HepG2 (cell line): ENCODE data around the gene RHOC. TPM values are rescaled to one million over a fixed set of nuclear protein-coding genes. Genes with fewer than 3 reads are reported as not detected.

ENCODE experiments used
- CCDC6 ChIP-seq: sonication (generic); formaldehyde crosslinking; IDR thresholded peaks from 2 replicates; pipeline ENCODE4 v1.8.1; 2022; ENCODE audit warnings: mild to moderate bottlenecking, missing genetic modification reagents, moderate library complexity
- CEBPB ChIP-seq: IDR thresholded peaks from 2 replicates; pipeline ENCODE4 v1.6.1; 2011; ENCODE audit warnings: low read depth, low read length, improper control_type of control experiment, borderline replicate concordance
- FOSL1 ChIP-seq: sonication (generic); formaldehyde crosslinking; IDR thresholded peaks from 2 replicates; pipeline ENCODE4 v1.9.0; 2021; ENCODE audit warnings: missing genetic modification reagents, borderline replicate concordance
- HDAC1 ChIP-seq: sonication (generic); formaldehyde crosslinking; IDR thresholded peaks from 2 replicates; pipeline ENCODE4 v1.5.1; 2020; ENCODE audit warnings: mild to moderate bottlenecking, missing genetic modification reagents
- HMGXB4 ChIP-seq, 2 experiments: sonication (generic) in 1 of 2; formaldehyde crosslinking in 1 of 2; IDR thresholded peaks; 2 replicates each; pipeline versions ENCODE4 v1.4.0 to v1.6.1; 2018 to 2020; ENCODE audit warnings: missing genetic modification reagents in 2 of 2, borderline replicate concordance in 1 of 2, low read depth in 1 of 2, mild to moderate bottlenecking in 1 of 2, missing biosample characterization in 1 of 2
- IRF2 ChIP-seq: IDR thresholded peaks from 2 replicates; pipeline ENCODE4 v1.6.1; 2018; ENCODE audit warnings: missing genetic modification reagents, missing compliant biosample characterization
- KAT8 ChIP-seq: IDR thresholded peaks from 2 replicates; pipeline ENCODE4 v1.6.1; 2016; ENCODE audit warnings: missing genetic modification reagents, missing compliant biosample characterization
- MZF1 ChIP-seq: sonication (generic); formaldehyde crosslinking; IDR thresholded peaks from 2 replicates; pipeline ENCODE4 v1.8.1; 2023; ENCODE audit warnings: mild to moderate bottlenecking, missing genetic modification reagents, borderline replicate concordance
- NR2F6 ChIP-seq, 2 experiments: IDR thresholded peaks; 2 replicates each; pipeline ENCODE4 v1.6.1; 2016; ENCODE audit warnings: antibody characterized with exemption in 1 of 2, mild to moderate bottlenecking in 1 of 2
- PHF5A ChIP-seq: IDR thresholded peaks from one replicate; pipeline ENCODE4 v1.6.1; 2018; ENCODE audit warnings: low read depth, missing genetic modification reagents; ENCODE audit not compliant: unreplicated experiment
- POLR2A ChIP-seq, 2 experiments: IDR thresholded peaks; 2 replicates each; pipeline ENCODE4 v1.6.1; 2011; ENCODE audit warnings: low read depth in 2 of 2, low read length in 2 of 2, mild to moderate bottlenecking in 1 of 2, moderate library complexity in 1 of 2; ENCODE audit not compliant: insufficient read depth in 1 of 2
- POLR2G ChIP-seq: fragments of 200-400 bp; formaldehyde crosslinking; IDR thresholded peaks from 2 replicates; pipeline ENCODE4 v1.6.1; 2018; ENCODE audit warnings: mild to moderate bottlenecking, low read depth, low read length, moderate library complexity
- RARA ChIP-seq: IDR thresholded peaks from 2 replicates; pipeline ENCODE4 v1.6.1; 2016; ENCODE audit warnings: missing genetic modification reagents, missing compliant biosample characterization
- TFDP1 ChIP-seq: IDR thresholded peaks from 2 replicates; pipeline ENCODE4 v1.6.1; 2016; ENCODE audit warnings: missing compliant biosample characterization, missing genetic modification reagents, borderline replicate concordance
- TGIF2 ChIP-seq: IDR thresholded peaks from 2 replicates; pipeline ENCODE4 v1.6.1; 2016; ENCODE audit warnings: control low read depth, missing compliant biosample characterization
- ZMAT5 ChIP-seq: sonication (generic); formaldehyde crosslinking; IDR thresholded peaks from 2 replicates; pipeline ENCODE4 v1.5.0; 2020; ENCODE audit warnings: mild to moderate bottlenecking, low read depth, missing genetic modification reagents, borderline replicate concordance
- ZNF274 ChIP-seq: sonication (generic); formaldehyde crosslinking; IDR thresholded peaks from 2 replicates; pipeline ENCODE4 v1.5.1; 2020; ENCODE audit warnings: mild to moderate bottlenecking, missing genetic modification reagents
- ZNF501 ChIP-seq: sonication (generic); formaldehyde crosslinking; IDR thresholded peaks from 2 replicates; pipeline ENCODE4 v1.5.1; 2020; ENCODE audit warnings: mild to moderate bottlenecking, moderate library complexity, missing genetic modification reagents
- polyA plus RNA-seq, 8 experiments: library from polyadenylated mRNA; depleted of rRNA in 3 of 8; stranded (reverse) in 7 of 8; unstranded in 1 of 8; fragments of >200 nt; fragmentation: Illumina TruSeq in 4 of 8; extraction: Trizol in 4 of 8; gene quantifications; 2 replicates each; pipeline versions ENCODE4 v1.2.1 to v1.2.3, GENCODE V29; 2011 to 2016; ENCODE audit warnings: low read depth in 4 of 8, missing spikeins in 1 of 8, mixed read lengths in 1 of 8; ENCODE audit not compliant: insufficient read depth in 1 of 8
- total RNA-seq, 5 experiments: library from RNA; depleted of rRNA; stranded (reverse); fragments of >200 nt; fragmentation: Illumina TruSeq; extraction: Trizol; gene quantifications; 2 replicates each; pipeline ENCODE4 v1.2.3, GENCODE V29; 2016; ENCODE audit warnings: low read depth in 1 of 5
- TF ChIP-seq, protein P1 (sequence below): sonication (generic); formaldehyde crosslinking; IDR thresholded peaks from 2 replicates; pipeline ENCODE4 v1.4.0; 2020; ENCODE audit warnings: mild to moderate bottlenecking, missing genetic modification reagents
- TF ChIP-seq, protein P2 (sequence below): sonication (generic); formaldehyde crosslinking; IDR thresholded peaks from 2 replicates; pipeline ENCODE4 v1.9.0; 2021; ENCODE audit warnings: missing genetic modification reagents, borderline replicate concordance

Gene RHOC
- total and polyA plus RNA-seq, 2 of the 13 experiments (the other 11 are each of a cell fraction or from before 2014, with no cell fraction given): 64.3 to 182 TPM

DNA sequence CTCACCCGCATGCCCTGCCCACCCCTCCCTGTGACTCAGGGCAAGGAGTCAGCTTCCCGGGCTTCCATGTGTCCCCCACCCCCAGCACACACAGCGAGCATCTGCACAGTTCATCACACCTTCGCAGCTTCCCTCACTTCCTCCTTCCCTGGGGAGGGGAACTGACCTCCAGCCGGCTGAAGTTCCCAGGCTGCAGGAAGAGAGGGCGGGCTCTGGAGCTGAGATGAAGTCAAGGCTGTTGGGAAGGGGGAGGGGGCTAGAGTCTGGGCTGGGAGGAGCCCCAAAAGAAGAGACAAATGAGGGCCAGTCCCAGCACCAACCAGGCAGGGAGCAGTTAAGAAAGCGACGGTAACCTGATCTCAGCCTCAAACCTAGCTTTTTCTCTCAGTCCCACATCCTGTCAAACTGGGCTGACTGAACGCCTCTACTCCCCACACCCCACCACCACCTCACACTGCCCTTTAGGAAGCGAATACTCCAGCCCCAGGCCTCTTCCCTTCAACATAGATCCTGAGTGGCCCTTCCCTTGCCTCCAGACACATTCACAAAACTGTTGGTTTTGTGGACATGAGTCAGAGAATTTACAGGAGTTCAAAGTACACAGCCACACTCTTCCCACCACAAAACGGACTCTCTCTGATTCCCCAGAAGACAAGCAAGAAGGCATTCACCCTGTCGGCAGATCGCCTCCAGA is 1.8 kb downstream of the RHOC start (continued):
- TF ChIP-seq HMGXB4 (CRISPR knock-in tag; IDR thresholded peaks at IDR 0.05; ENCODE audit: borderline replicate concordance in 1 of 2, low read depth in 1 of 2): 0 out of 4 replicates have a peak, but pooled peaks of 1 of the 2 experiments have one; percentile 36
- TF ChIP-seq, protein P1, sequence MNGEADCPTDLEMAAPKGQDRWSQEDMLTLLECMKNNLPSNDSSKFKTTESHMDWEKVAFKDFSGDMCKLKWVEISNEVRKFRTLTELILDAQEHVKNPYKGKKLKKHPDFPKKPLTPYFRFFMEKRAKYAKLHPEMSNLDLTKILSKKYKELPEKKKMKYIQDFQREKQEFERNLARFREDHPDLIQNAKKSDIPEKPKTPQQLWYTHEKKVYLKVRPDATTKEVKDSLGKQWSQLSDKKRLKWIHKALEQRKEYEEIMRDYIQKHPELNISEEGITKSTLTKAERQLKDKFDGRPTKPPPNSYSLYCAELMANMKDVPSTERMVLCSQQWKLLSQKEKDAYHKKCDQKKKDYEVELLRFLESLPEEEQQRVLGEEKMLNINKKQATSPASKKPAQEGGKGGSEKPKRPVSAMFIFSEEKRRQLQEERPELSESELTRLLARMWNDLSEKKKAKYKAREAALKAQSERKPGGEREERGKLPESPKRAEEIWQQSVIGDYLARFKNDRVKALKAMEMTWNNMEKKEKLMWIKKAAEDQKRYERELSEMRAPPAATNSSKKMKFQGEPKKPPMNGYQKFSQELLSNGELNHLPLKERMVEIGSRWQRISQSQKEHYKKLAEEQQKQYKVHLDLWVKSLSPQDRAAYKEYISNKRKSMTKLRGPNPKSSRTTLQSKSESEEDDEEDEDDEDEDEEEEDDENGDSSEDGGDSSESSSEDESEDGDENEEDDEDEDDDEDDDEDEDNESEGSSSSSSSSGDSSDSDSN: peak; percentile 35; the same call in 1 of the 2 replicates
- TF ChIP-seq ZNF274 (CRISPR knock-in tag): peak; percentile 81; the same call in 1 of the 2 replicates
- TF ChIP-seq TFDP1 (CRISPR knock-in tag): peak; percentile 66; the same call in 1 of the 2 replicates
- peak; percentile 57 for TF ChIP-seq POLR2G
- 0 out of 2 replicates have a peak, but pooled peaks have one; percentile 13 for TF ChIP-seq IRF2 (CRISPR knock-in tag)
- peak; percentile 27 for TF ChIP-seq PHF5A (CRISPR knock-in tag)
- TF ChIP-seq ZMAT5: no peak
- peak; percentile 71 for TF ChIP-seq TGIF2 (CRISPR knock-in tag)
- TF ChIP-seq KAT8 (CRISPR knock-in tag): peak; percentile 35; the same call in 1 of the 2 replicates
- no peak for TF ChIP-seq CEBPB
- peak; percentile 18; the same call in 1 of the 2 replicates for TF ChIP-seq RARA
- no peak for TF ChIP-seq ZNF501 (CRISPR knock-in tag)
- peak in 1 of 2 experiments; percentile 57; a peak in 1 of 4 replicates for TF ChIP-seq POLR2A (IDR thresholded peaks at IDR 0.05; ENCODE audit: insufficient read depth in 1 of 2, low read depth in 2 of 2, low read length in 2 of 2)
- TF ChIP-seq, protein P2, sequence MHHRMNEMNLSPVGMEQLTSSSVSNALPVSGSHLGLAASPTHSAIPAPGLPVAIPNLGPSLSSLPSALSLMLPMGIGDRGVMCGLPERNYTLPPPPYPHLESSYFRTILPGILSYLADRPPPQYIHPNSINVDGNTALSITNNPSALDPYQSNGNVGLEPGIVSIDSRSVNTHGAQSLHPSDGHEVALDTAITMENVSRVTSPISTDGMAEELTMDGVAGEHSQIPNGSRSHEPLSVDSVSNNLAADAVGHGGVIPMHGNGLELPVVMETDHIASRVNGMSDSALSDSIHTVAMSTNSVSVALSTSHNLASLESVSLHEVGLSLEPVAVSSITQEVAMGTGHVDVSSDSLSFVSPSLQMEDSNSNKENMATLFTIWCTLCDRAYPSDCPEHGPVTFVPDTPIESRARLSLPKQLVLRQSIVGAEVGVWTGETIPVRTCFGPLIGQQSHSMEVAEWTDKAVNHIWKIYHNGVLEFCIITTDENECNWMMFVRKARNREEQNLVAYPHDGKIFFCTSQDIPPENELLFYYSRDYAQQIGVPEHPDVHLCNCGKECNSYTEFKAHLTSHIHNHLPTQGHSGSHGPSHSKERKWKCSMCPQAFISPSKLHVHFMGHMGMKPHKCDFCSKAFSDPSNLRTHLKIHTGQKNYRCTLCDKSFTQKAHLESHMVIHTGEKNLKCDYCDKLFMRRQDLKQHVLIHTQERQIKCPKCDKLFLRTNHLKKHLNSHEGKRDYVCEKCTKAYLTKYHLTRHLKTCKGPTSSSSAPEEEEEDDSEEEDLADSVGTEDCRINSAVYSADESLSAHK (CRISPR knock-in tag): no peak
- TF ChIP-seq MZF1 (CRISPR knock-in tag): no peak
- TF ChIP-seq CCDC6 (CRISPR knock-in tag): no peak
- TF ChIP-seq NR2F6 (IDR thresholded peaks at IDR 0.05): no peak
- peak; percentile 42; the same call in 1 of the 2 replicates for TF ChIP-seq NR2F6 (CRISPR knock-in tag; IDR thresholded peaks at IDR 0.05)
- TF ChIP-seq HDAC1 (CRISPR knock-in tag): peak; percentile 50
- peak; percentile 31; the same call in 1 of the 2 replicates for TF ChIP-seq FOSL1
